Central memory CD8-positive, alpha-beta T cell (primary cell): ENCODE results near the gene LNPEP.
A peak's percentile ranks its signal among the peaks of the same experiment; 100 is the strongest.

Source experiments
- ATAC-seq: fragments of 150-1000 bp; cut with Tn5 transposase; replicated peaks from 2 replicates; pipeline ENCODE4 v1.10.0; 2022; ENCODE audit warnings: mild to moderate bottlenecking, moderate FRiP score, moderate number of reproducible peaks; ENCODE audit not compliant: poor library complexity, severe bottlenecking; ENCODE audit errors: extremely low read depth
- DNase-seq, 2 donors: peaks; one replicate each; pipeline ENCODE4 v3.0.0; 2021; ENCODE audit warnings: low spot score in 2 of 2
- H3K27ac Mint-ChIP-seq: one replicate; pipeline ENCODE4 v1.8.0; 2022; ENCODE audit warnings: low read depth, mild to moderate bottlenecking, moderate library complexity, mixed read lengths
- H3K27me3 Mint-ChIP-seq: one replicate; pipeline ENCODE4 v1.8.0; 2022; ENCODE audit warnings: mixed read lengths
- H3K36me3 Mint-ChIP-seq: one replicate; pipeline ENCODE4 v1.8.0; 2022; ENCODE audit warnings: mild to moderate bottlenecking, moderate library complexity, mixed read lengths; ENCODE audit not compliant: insufficient read depth
- H3K4me1 Mint-ChIP-seq: one replicate; pipeline ENCODE4 v1.8.0; 2022; ENCODE audit warnings: mixed read lengths
- H3K4me3 Mint-ChIP-seq: one replicate; pipeline ENCODE4 v1.8.0; 2022; ENCODE audit warnings: mild to moderate bottlenecking, moderate library complexity, mixed read lengths
- H3K9me3 Mint-ChIP-seq: one replicate; pipeline ENCODE4 v1.8.0; 2022; ENCODE audit warnings: mixed read lengths

Gene LNPEP

DNA sequence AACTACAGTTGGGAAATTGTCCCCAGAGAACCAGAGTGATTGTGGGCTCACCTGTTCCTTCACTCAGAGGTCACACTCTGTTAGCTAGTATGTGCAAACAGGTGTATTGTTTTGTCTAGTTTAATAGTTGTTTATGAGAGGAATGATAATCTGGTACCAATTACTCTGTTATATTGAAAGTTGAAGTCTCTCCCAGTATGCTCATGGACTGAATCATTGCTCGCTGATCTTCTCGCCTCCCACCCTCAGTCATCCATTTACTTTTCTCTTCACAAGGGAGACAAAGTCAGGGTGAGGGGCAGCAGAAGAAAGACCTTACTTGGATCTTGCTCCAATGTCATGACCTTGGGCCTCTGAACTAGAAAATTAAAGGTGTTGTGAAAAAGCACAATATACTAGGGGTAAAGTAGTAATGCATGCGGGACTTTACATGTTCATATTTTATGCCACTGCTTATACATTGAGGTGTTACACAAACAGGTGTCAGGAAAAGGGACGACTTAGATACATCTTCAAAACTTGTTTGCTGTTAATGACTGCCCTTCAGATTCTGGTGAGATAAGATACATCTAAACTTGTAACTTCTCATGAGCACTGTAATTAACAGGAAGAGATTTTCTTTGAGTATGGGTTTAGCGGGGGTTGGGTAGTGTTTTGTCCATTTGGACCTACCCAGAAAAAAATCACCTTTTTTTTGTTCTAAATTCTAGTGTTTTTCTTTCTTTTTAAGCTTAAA is 36.9 kb downstream of the LNPEP start:
- no peaks in the 10 kb centered on the region for H3K27me3 Mint-ChIP-seq
- peaks cover 83% of the 10 kb centered on the region for H3K4me1 Mint-ChIP-seq
- no peak for DNase-seq
- ATAC-seq: no peak
- peak overlapping the region; percentile 68 for H3K27ac Mint-ChIP-seq
- peaks cover 5% of the 10 kb centered on the region for H3K36me3 Mint-ChIP-seq
- H3K9me3 Mint-ChIP-seq: no peaks in the 10 kb centered on the region
- H3K4me3 Mint-ChIP-seq: peak overlapping the region; percentile 72

- H3K4me3 Mint-ChIP-seq: peak overlapping the region; percentile 53
- DNase-seq (no peak), ATAC-seq (peak; percentile 90)
- no peaks in the 10 kb centered on the region for H3K9me3 Mint-ChIP-seq
- peak overlapping the region; percentile 68 for H3K27ac Mint-ChIP-seq
- no peaks in the 10 kb centered on the region for H3K27me3 Mint-ChIP-seq
- peaks cover 74% of the 10 kb centered on the region for H3K4me1 Mint-ChIP-seq
- H3K36me3 Mint-ChIP-seq: peaks cover 5% of the 10 kb centered on the region
These were observed 37.9 kb downstream of the LNPEP start for GRCh38 chr5:96973532-96974401.

DNA sequence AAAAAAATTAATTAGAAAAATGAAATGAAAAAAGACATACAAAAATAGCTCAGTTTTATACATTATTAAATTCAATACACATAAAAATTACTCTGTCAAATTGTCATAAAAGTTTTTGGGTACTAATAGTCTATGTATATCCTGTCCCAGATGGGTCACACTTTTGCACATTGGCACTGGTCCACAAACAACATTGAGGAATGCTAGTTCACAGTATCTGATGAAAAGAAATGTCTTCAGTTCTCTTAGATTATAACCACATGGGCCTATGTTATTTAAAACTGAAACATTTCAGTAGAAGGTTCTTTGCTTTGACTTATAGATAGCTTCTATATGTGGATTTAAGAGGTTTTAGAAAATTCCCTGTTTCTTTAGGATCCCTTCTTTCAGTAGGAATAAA is 39.8 kb downstream of the LNPEP start:
- no peak for DNase-seq
- peaks cover 70% of the 10 kb centered on the region for H3K4me1 Mint-ChIP-seq

DNA sequence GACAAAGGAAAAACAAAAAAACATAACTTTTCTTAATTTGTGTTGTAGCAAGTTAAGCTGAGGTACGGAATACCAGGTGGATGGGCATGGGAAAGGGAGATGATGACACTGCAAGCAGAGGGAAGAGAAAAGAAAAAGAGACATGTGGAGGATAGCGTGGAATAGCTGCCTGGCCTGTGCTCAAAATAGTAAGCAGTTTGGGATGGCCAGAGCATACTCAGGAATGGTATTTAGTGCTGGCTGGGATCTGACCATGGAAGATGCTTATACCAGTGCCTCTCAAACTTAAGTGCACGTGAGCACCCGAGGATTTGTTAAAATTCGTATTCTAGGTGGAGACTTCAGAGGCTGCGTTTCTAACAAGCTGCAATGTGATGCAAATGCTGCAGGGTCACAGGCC is 41.3 kb downstream of the LNPEP start:
- Mint-ChIP-seq H3K4me1 (peaks cover 63% of the 10 kb centered on the region), H3K9me3 (no peaks in the 10 kb centered on the region), H3K27ac (peak overlapping the region; percentile 87), H3K4me3 (no peak overlapping the region), H3K27me3 (no peaks in the 10 kb centered on the region), H3K36me3 (peaks cover 22% of the 10 kb centered on the region)
- DNase-seq (no peak), ATAC-seq (no peak)

More for the DNA sequence above, 39.8 kb downstream of the LNPEP start:
- H3K9me3 Mint-ChIP-seq: no peaks in the 10 kb centered on the region
- H3K27me3 Mint-ChIP-seq: no peaks in the 10 kb centered on the region
- H3K36me3 Mint-ChIP-seq: peaks cover 18% of the 10 kb centered on the region
- no peak for ATAC-seq
- no peak overlapping the region for H3K4me3 Mint-ChIP-seq
- no peak overlapping the region for H3K27ac Mint-ChIP-seq

GRCh38 chr5:96978812-96979449 is 43.1 kb downstream of the LNPEP start:
- Mint-ChIP-seq H3K27ac (no peak overlapping the region), H3K36me3 (peaks cover 26% of the 10 kb centered on the region), H3K9me3 (no peaks in the 10 kb centered on the region), H3K4me1 (peaks cover 61% of the 10 kb centered on the region), H3K27me3 (no peaks in the 10 kb centered on the region), H3K4me3 (no peak overlapping the region)
- DNase-seq: no peak
- ATAC-seq: no peak

DNA sequence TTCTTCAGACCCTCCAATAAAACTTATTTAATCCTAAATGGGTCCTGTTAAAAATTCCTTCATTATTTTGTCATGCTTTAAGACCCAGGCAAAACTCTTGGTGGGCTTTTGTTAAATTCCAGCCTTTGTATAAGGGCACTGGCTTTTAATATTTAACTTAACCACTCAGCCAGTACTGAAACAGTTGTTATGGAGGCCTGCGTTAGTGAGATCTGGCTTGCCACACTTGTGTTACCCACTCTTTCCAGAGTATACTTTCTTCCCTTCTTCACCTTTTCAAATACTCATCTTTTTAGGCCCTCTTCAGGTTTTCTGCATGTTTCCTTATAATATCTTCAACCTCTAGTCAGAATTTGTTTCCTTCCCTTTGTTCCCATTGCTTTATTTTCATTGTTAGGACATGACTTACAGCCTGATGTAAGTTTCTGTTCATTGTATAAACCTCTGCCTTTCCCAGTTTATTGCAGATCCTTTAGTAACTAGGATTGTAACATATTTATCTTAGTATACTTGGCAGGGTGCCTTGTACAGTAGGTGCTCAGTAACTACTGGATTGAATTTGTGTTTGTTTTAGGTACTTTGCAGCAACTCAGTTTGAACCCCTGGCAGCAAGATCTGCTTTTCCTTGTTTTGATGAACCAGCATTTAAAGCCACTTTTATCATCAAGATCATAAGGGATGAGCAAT is 48.8 kb downstream of the LNPEP start:
- Mint-ChIP-seq H3K27ac (no peak overlapping the region), H3K36me3 (peaks cover 43% of the 10 kb centered on the region), H3K9me3 (no peaks in the 10 kb centered on the region), H3K4me3 (no peak overlapping the region), H3K27me3 (no peaks in the 10 kb centered on the region), H3K4me1 (peaks cover 50% of the 10 kb centered on the region)
- ATAC-seq (no peak), DNase-seq (no peak)

GRCh38 chr5:96986450-96986849 is 50.6 kb downstream of the LNPEP start:
- Mint-ChIP-seq H3K27ac (peak overlapping the region; percentile 16), H3K36me3 (peaks cover 46% of the 10 kb centered on the region), H3K4me1 (peaks cover 54% of the 10 kb centered on the region), H3K27me3 (no peaks in the 10 kb centered on the region), H3K4me3 (no peak overlapping the region), H3K9me3 (no peaks in the 10 kb centered on the region)
- ATAC-seq: no peak
- no peak for DNase-seq

GRCh38 chr5:96990102-96990501 is 54.2 kb downstream of the LNPEP start:
- no peaks in the 10 kb centered on the region for H3K9me3 Mint-ChIP-seq
- peak overlapping the region; percentile 41 for H3K27ac Mint-ChIP-seq
- peaks cover 35% of the 10 kb centered on the region for H3K4me1 Mint-ChIP-seq
- no peak for ATAC-seq
- H3K36me3 Mint-ChIP-seq: peaks cover 58% of the 10 kb centered on the region
- H3K4me3 Mint-ChIP-seq: no peak overlapping the region
- no peaks in the 10 kb centered on the region for H3K27me3 Mint-ChIP-seq
- DNase-seq: no peak

GRCh38 chr5:96991708-96992107 is 55.8 kb downstream of the LNPEP start:
- H3K36me3 Mint-ChIP-seq: peaks cover 54% of the 10 kb centered on the region
- H3K4me1 Mint-ChIP-seq: peaks cover 22% of the 10 kb centered on the region
- DNase-seq (no peak), ATAC-seq (no peak)
- H3K4me3 Mint-ChIP-seq: no peak overlapping the region
- no peaks in the 10 kb centered on the region for H3K9me3 Mint-ChIP-seq
- no peaks in the 10 kb centered on the region for H3K27me3 Mint-ChIP-seq
- peak overlapping the region; percentile 29 for H3K27ac Mint-ChIP-seq

GRCh38 chr5:96993760-96994159 is 57.9 kb downstream of the LNPEP start:
- ATAC-seq: no peak
- H3K36me3 Mint-ChIP-seq: peaks cover 53% of the 10 kb centered on the region
- no peak overlapping the region for H3K4me3 Mint-ChIP-seq
- peaks cover 28% of the 10 kb centered on the region for H3K4me1 Mint-ChIP-seq
- no peaks in the 10 kb centered on the region for H3K9me3 Mint-ChIP-seq
- no peak overlapping the region for H3K27ac Mint-ChIP-seq
- DNase-seq: no peak
- H3K27me3 Mint-ChIP-seq: no peaks in the 10 kb centered on the region

DNA sequence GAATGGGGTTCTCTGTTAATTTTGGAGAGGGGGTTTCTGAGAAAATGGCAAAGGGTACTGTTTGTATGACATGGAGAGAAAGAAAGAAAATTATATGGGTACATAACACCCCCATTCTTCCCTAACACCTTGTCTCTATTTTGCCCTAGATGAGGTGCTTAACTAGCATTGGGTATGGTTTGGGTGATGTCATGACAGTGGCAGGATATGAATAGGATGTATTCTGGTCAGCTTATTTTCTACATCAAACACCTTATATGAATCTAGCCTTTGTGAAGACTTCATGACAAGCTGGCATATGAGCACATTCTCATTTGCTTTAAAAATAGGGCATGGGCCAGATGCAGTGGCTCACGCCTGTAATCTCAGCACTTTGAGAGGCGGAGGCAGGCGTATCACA is 58.6 kb downstream of the LNPEP start:
- Mint-ChIP-seq H3K36me3 (peaks cover 56% of the 10 kb centered on the region), H3K4me3 (no peak overlapping the region), H3K9me3 (no peaks in the 10 kb centered on the region), H3K27me3 (no peaks in the 10 kb centered on the region), H3K4me1 (peaks cover 31% of the 10 kb centered on the region), H3K27ac (no peak overlapping the region)
- no peak for ATAC-seq
- no peak for DNase-seq

GRCh38 chr5:96995419-96995818 is 59.5 kb downstream of the LNPEP start:
- H3K4me3 Mint-ChIP-seq: no peak overlapping the region
- ATAC-seq (no peak), DNase-seq (no peak)
- no peaks in the 10 kb centered on the region for H3K27me3 Mint-ChIP-seq
- H3K27ac Mint-ChIP-seq: peak overlapping the region; percentile 25
- no peaks in the 10 kb centered on the region for H3K9me3 Mint-ChIP-seq
- H3K36me3 Mint-ChIP-seq: peaks cover 51% of the 10 kb centered on the region
- H3K4me1 Mint-ChIP-seq: peaks cover 23% of the 10 kb centered on the region
